Neural cell (in vitro differentiated cells): ENCODE data around the gene SLC13A3. TPM values are rescaled to one million over a fixed set of nuclear protein-coding genes. Genes with fewer than 3 reads are reported as not detected.
A peak's percentile ranks its signal among the peaks of the same experiment; 100 is the strongest.

Source experiments
- H2AFZ ChIP-seq: fragments of 200-600, 300-800 bp; sonication (generic), shearing (Covaris generic); 2 replicates; pipeline ENCODE4 v1.6.0; 2014; ENCODE audit warnings: low read depth, mild to moderate bottlenecking, antibody characterized with exemption, low read length, moderate library complexity
- H3F3A ChIP-seq: fragments of 200-600 bp; shearing (Covaris generic); 2 replicates; pipeline ENCODE4 v1.6.1; 2016; ENCODE audit warnings: mild to moderate bottlenecking, moderate library complexity, mixed read lengths, antibody characterized with exemption, low read length; ENCODE audit not compliant: insufficient read depth, poor library complexity, severe bottlenecking
- H3K27ac ChIP-seq: fragments of 200-600, 300-800 bp; sonication (generic), shearing (Covaris generic); 2 replicates; pipeline ENCODE4 v1.5.1; 2014; ENCODE audit warnings: mild to moderate bottlenecking, low read length, moderate library complexity
- H3K27me3 ChIP-seq: fragments of 300-800, 200-600 bp; sonication (generic), shearing (Covaris generic); 2 replicates; pipeline ENCODE4 v1.6.0; 2014; ENCODE audit warnings: mild to moderate bottlenecking, low read depth, low read length, moderate library complexity; ENCODE audit not compliant: insufficient read depth
- H3K36me3 ChIP-seq: fragments of 300-800, 200-600 bp; sonication (generic), shearing (Covaris generic); 2 replicates; pipeline ENCODE4 v1.5.1; 2014; ENCODE audit warnings: mild to moderate bottlenecking, antibody characterized with exemption, low read length, moderate library complexity; ENCODE audit not compliant: insufficient read depth
- H3K4me2 ChIP-seq: fragments of 300-800, 200-600 bp; sonication (generic), shearing (Covaris generic); 2 replicates; pipeline ENCODE4 v1.6.0; 2014; ENCODE audit warnings: mild to moderate bottlenecking, low read length
- H3K4me3 ChIP-seq: fragments of 300-800, 200-600 bp; sonication (generic), shearing (Covaris generic); 2 replicates; pipeline ENCODE4 v1.5.1; 2014; ENCODE audit warnings: mild to moderate bottlenecking, low read length, moderate library complexity
- H3K79me2 ChIP-seq: fragments of 200-600 bp; shearing (Covaris generic); replicated peaks from 2 replicates; pipeline ENCODE4 v1.6.0; 2014; ENCODE audit warnings: mild to moderate bottlenecking, low read length, moderate library complexity; ENCODE audit not compliant: insufficient read depth
- H3K9ac ChIP-seq: fragments of 300-800, 200-600 bp; sonication (generic), shearing (Covaris generic); 2 replicates; pipeline ENCODE4 v1.6.1; 2016; ENCODE audit warnings: mild to moderate bottlenecking, low read length, mixed read lengths
- H3K9me2 ChIP-seq: fragments of 200-600 bp; shearing (Covaris generic); 2 replicates; pipeline ENCODE4 v1.6.1; 2016; ENCODE audit warnings: mild to moderate bottlenecking, low read length, mixed read lengths; ENCODE audit not compliant: insufficient read depth
- H3K9me3 ChIP-seq: fragments of 200-600, 300-800 bp; sonication (generic), shearing (Covaris generic); 2 replicates; pipeline ENCODE4 v1.6.1; 2016; ENCODE audit warnings: mild to moderate bottlenecking, mixed run types, low read length, moderate library complexity, mixed read lengths
- H4K20me1 ChIP-seq: fragments of 200-600 bp; shearing (Covaris generic); 2 replicates; pipeline ENCODE4 v1.6.1; 2016; ENCODE audit warnings: mild to moderate bottlenecking, mixed run types; ENCODE audit not compliant: insufficient read depth
- CTCF ChIP-seq: fragments of 450-650 bp; IDR thresholded peaks from 2 replicates; pipeline ENCODE4 v1.5.1; 2014; ENCODE audit warnings: antibody characterized with exemption, mild to moderate bottlenecking, moderate library complexity; ENCODE audit not compliant: poor library complexity, severe bottlenecking
- EP300 ChIP-seq: fragments of 450-650 bp; conservative IDR thresholded peaks from 2 replicates; pipeline ENCODE4 v1.6.1; 2014; ENCODE audit warnings: antibody characterized with exemption, mild to moderate bottlenecking, moderate library complexity; ENCODE audit not compliant: poor library complexity, severe bottlenecking
- EZH2 ChIP-seq: fragments of 200-600, 300-800 bp; shearing (Covaris generic), sonication (generic); IDR thresholded peaks from 2 replicates; pipeline ENCODE4 v1.6.1; 2014; ENCODE audit warnings: antibody characterized with exemption, low read length, borderline replicate concordance, mild to moderate bottlenecking; ENCODE audit not compliant: insufficient read depth, poor library complexity, severe bottlenecking
- MXI1 ChIP-seq: fragments of 450-650 bp; conservative IDR thresholded peaks from 2 replicates; pipeline ENCODE4 v1.6.1; 2014; ENCODE audit warnings: antibody characterized with exemption, mild to moderate bottlenecking; ENCODE audit not compliant: poor library complexity, severe bottlenecking
- POLR2AphosphoS5 ChIP-seq: IDR thresholded peaks from 2 replicates; pipeline ENCODE4 v1.6.1; 2012
- RAD21 ChIP-seq: fragments of 450-650 bp; conservative IDR thresholded peaks from 2 replicates; pipeline ENCODE4 v1.6.1; 2014; ENCODE audit warnings: antibody characterized with exemption, mild to moderate bottlenecking, moderate library complexity
- REST ChIP-seq: IDR thresholded peaks from 2 replicates; pipeline ENCODE4 v1.6.1; 2012; ENCODE audit warnings: borderline replicate concordance
- SMC3 ChIP-seq: fragments of 450-650 bp; conservative IDR thresholded peaks from 2 replicates; pipeline ENCODE4 v1.6.1; 2014; ENCODE audit warnings: antibody characterized with exemption, mild to moderate bottlenecking, moderate library complexity; ENCODE audit not compliant: poor library complexity
- TAF1 ChIP-seq: IDR thresholded peaks from 2 replicates; pipeline ENCODE4 v1.6.1; 2012; ENCODE audit warnings: low read depth
- polyA minus RNA-seq: library from RNA; depleted of rRNA, polyadenylated mRNA; stranded (reverse); fragments of >200 nt; gene quantifications from 2 replicates; pipeline ENCODE4 v1.2.3, GENCODE V29; 2014
- polyA plus RNA-seq: library from polyadenylated mRNA; depleted of rRNA; stranded (reverse); fragments of >200 nt; gene quantifications from 2 replicates; pipeline ENCODE4 v1.2.3, GENCODE V29; 2014

The SLC13A3 gene
- polyA plus RNA-seq (5.5 and 8.3 TPM in 2 replicates), polyA minus RNA-seq (7.3 and 7.8 TPM in 2 replicates)

DNA sequence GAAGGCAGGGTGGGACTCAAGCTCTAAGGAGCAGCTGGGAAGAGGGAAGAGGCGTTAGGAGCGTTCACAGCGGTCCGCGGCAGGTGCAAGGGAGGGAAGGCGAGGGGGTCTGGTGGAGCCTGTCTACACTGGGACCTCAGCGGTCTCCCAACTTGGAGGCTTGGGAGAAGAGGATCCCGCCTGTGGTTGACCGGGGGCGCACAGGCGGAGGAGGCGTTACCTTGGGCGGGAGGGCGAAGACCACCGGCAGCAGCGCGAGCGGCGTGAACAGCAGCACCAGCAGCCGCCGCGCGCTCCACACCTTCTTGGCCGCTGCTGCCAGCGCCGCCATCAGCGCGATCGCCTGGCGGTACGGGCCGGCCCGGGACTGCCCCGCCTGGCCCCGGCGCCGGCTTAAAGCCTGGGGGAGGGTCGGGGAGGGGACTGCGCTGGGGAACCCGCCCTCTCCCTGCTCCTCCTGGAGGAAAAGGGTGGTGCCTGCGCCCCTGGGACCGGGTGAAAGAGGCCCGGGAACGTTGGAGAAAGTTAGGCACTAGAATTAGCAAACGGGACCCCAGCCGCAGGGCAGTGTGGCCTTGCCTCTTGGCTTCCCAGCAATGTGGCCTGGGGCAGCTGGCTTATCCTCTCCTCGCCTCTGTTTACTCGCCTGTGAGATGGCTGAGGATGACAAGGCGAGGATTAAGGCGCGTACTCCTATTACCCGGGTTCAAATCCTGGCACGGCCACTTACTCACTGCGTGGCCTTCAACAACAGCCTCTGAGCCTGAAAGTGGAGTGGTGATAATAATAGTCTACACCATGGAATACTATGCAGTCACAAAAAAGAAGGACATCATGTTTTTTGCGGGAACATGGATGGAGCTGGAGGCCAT, at the start of gene SLC13A3:
TSS of gene SLC13A3 (minus strand) at position 369 of the 872 bp plus-strand sequence. CDS start at position 331, 38 bp downstream.
- no peak within 1 kb of the TSS for H2AFZ ChIP-seq
- peak within 1 kb of the TSS; percentile 17 for H3K4me3 ChIP-seq
- no peaks in the 10 kb centered on the region for H3K79me2 ChIP-seq
- TF ChIP-seq CTCF (no peak), REST (no peak), EZH2 (no peak), EP300 (no peak), SMC3 (no peak), TAF1 (no peak), POLR2AphosphoS5 (no peak), MXI1 (no peak), RAD21 (no peak)
- H3K36me3 ChIP-seq: no peaks in the 10 kb centered on the region
- H3K9me3 ChIP-seq: no peaks in the 10 kb centered on the region
- no peaks in the 10 kb centered on the region for H3F3A ChIP-seq
- H3K4me2 ChIP-seq: no peak within 1 kb of the TSS
- no peak within 1 kb of the TSS for H3K27ac ChIP-seq
- H3K27me3 ChIP-seq: no peaks in the 10 kb centered on the region
- H3K9ac ChIP-seq: no peak within 1 kb of the TSS
- no peaks in the 10 kb centered on the region for H3K9me2 ChIP-seq
- H4K20me1 ChIP-seq: no peaks in the 10 kb centered on the region

DNA sequence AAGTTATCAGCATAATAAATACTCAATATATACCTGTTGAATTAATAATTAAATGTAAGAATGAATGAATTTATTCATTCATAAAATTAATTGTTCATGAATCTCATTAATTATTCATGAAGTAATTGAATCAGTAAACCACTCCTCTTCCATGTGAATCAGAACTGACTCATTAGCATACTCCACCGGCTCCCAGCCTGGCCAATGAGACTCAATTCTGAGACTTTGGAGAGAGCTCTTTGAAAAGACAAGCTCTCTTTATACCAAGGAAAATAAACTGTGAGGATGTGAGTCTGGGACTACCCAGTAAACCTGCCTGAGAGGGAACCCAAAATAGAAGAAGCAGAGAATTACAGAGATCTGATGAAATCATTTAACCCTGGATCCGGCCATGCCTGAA, 49.8 kb upstream of the SLC13A3 start:
- H3K9me2 ChIP-seq: no peaks in the 10 kb centered on the region
- no peaks in the 10 kb centered on the region for H3K9me3 ChIP-seq
- TF ChIP-seq POLR2AphosphoS5 (no peak), EP300 (no peak), MXI1 (no peak), REST (no peak), SMC3 (no peak), RAD21 (no peak), EZH2 (no peak), TAF1 (no peak), CTCF (no peak)
- no peaks in the 10 kb centered on the region for H3K79me2 ChIP-seq
- H4K20me1 ChIP-seq: no peaks in the 10 kb centered on the region
- H2AFZ ChIP-seq: no peak overlapping the region
- H3K4me3 ChIP-seq: no peak overlapping the region
- no peaks in the 10 kb centered on the region for H3K27me3 ChIP-seq
- no peak overlapping the region for H3K27ac ChIP-seq
- no peak overlapping the region for H3K4me2 ChIP-seq
- no peaks in the 10 kb centered on the region for H3K36me3 ChIP-seq
- H3F3A ChIP-seq: no peaks in the 10 kb centered on the region
- H3K9ac ChIP-seq: no peak overlapping the region
